GM18873 (cell line): Measurements from ENCODE around the gene ZNRF1.
"Not testable (repeated sequence)": the region's sequence is repeated elsewhere in the genome, so short reads cannot be mapped to it uniquely, and the experiment has no call there.

ENCODE experiments used
- ATAC-seq: cut with Tn5 transposase; IDR thresholded peaks from one replicate; pipeline ENCODE4 v1.9.1; 2021; ENCODE audit warnings: mild to moderate bottlenecking, moderate library complexity, moderate number of reproducible peaks; ENCODE audit not compliant: unreplicated experiment, low FRiP score

ZNRF1 gene

GRCh38 chr16:74998481-74999218 is at the start of gene ZNRF1:
Gene ZNRF1, plus strand, starts transcription at chr16:74999024. Its CDS starts 648 bp downstream, at chr16:74999672.
- ATAC-seq = peak; percentile 46

DNA sequence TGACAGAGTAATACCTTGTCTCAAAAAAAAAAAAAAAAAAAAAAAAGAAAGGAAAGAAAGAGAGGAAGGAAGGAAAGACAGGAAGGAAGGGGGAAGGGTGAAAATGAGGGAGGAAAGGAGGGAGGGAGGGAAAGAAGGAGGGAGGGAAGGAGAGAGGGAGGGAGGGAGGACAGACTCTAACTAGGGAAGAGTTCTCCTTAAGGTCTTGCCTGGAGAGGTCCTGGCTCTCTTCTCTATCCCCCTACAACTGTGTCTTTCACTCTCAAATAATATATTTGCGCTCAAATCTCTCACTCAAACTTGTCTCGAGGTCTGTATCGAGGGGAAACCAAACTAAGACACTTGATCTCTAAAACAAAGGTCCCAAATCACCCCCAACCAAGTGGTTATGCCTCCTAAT is 49.5 kb upstream of the ZNRF1 start:
- ATAC-seq = no peak

DNA sequence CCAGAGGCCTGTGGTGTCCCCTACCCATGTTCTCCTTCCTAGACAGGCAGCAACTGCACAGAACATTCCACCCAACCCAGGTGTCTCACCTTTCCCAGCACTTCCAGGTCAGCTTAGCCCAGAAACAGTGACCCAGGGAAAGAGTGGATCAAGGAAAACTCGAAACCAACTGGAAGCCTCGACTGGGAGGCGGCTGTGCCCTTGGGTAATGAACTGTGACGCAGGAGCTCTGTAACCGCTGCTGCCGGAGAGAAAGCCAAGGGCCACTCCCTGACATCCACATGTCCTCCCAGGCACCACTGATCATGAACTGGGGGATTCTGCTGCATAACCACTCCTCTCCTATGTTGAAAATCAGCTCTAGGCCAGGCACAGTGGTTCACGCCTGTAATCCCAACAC is 48.3 kb upstream of the ZNRF1 start:
- no peak for ATAC-seq

DNA sequence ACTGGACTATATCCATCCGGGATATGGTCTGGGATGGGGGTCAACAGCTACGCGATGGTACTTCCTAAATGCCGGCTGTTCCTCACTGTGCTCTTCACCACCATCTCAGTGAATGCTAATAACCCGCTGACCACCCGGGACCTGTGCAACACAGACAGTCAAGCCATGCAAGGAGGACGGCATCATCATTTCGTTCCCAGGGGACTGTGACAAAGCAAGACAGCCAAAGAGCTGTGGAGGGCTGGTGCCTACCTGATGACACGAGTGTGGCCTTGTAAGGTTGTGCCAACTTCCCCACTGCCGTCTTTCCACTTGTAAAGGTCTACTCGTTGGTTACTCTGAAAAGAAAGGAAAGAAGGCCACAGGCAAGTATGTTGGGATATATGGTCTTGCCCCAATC is 47.6 kb upstream of the ZNRF1 start:
- ATAC-seq = no peak

DNA sequence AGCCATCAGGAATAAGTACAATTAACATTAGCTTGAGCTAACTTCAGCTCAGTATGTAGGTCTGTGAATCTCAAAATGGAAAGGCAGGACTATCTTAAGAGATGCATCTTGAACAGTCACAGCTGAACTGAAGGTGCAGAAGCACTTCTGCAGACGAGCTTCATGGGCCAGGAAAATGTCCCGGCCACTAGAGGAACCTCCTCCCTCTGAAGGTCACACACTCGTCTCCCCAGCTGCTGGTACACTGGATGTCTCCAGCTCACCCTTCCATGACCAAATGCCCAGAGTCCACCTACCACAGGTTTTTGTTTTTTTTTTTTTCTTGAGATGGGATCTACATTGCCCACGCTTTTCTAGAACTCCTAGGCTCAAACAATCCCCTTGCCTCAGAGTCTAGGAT is 47.1 kb upstream of the ZNRF1 start:
- ATAC-seq = no peak

DNA sequence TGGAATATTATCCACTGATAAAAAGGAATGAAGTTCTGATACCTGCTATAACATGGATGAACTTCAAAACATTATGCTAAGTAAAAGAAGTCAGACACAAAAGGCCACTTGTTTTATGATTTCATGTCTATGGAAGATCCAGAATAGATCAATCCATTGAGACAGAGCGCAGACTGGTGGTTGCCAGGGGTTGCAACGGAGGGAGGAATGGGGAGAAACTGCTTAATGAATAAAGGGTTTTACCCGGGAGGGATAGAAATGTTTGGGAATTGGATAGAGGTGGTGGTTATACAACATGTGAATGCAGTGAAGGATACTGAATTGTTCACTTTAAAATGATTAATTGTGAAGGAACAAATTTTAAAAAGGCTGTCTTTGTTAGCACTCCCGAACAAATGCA is 44.1 kb upstream of the ZNRF1 start:
- no peak for ATAC-seq

DNA sequence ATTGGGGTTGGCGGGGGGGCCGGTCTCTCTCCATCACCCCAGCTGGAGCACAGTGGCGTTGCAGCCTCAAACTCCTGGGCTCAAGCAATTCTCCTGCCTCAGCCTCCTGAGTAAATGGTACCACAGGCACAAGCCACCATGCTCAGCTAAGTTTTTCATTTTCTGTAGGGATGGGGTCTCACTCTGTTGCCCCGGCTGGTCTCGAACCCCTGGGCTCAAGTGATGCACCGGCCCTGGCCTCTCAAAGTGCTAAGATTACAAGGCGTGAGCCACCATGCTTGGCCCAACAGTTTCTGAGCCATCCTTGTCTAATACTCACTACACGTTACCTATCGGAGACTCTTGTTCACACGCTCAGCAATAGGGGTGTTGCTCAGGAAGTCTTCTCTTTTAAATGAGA is 25.5 kb upstream of the ZNRF1 start:
- ATAC-seq = no peak

DNA sequence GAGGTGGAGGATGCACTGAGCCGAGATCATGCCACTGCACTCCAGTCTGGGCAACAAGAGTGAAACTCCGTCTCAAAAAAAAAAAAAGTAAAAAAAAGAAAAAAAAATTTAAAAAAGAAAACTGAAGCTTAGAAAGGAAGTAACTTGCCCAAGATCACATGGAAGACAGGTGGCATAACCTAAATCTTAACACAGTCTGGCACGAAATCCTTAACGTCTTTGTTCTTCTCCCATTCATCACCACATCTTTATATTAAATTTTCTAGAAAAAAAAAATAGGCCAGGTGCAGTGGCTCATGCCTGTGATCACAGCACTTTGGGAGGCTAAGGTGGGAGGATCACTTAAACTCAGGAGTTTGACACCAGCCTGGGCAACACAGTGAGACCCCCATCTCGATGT is 23.2 kb upstream of the ZNRF1 start:
- ATAC-seq = no peak

GRCh38 chr16:74982256-74982655 is 16.6 kb upstream of the ZNRF1 start:
- ATAC-seq = no peak

GRCh38 chr16:74984194-74984528 is 14.7 kb upstream of the ZNRF1 start:
- no peak for ATAC-seq

GRCh38 chr16:74984529-74985296 is 14.1 kb upstream of the ZNRF1 start, which contains the start of gene WDR59:
Gene WDR59, minus strand, starts transcription at chr16:74985123. Its CDS starts 106 bp downstream, at chr16:74985017.
- peak; percentile 99 for ATAC-seq

- ATAC-seq = no peak
Measured at GRCh38 chr16:74987027-74987681, 11.7 kb upstream of the ZNRF1 start.

DNA sequence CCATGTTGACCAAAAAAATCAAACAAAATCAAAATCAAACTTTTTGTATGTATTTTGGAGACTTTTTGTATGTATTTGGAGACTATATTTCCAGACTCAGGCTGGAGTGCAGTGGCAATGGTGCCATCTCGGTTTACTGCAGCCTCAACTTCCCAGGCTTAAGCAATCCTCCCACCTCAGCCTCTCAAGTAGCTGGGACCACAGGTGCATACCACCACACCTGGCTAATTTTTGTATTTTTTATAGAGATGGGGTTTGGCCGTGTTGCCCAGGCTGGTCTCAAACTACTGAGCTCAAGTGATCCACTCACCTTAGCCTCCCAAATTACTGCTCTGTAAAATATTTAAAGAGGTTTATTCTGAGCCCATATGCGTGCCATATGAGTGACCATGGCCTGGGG is 9.0 kb upstream of the ZNRF1 start:
- ATAC-seq = not testable (repeated sequence)

DNA sequence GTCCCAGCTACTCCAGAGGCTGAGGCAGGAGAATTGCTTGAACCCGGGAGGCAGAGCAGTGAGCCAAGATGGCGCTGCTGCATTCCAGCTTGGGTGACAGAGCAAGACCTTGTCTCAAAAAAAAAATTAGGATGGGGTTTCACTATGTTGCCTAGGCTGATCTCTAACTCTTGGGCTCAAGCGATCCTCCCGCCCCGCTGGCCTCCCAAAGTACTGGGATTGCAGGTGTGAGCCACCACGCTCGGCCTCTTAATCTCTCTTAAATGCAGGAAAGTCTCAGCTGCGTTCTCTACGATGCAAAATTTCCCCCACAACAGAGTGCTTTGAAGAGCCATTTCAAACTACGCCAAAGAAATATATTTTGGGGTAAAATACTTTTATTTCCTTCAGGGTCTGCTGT is 8.0 kb upstream of the ZNRF1 start:
- ATAC-seq = no peak

GRCh38 chr16:74991268-74991592 is 7.6 kb upstream of the ZNRF1 start:
- ATAC-seq = no peak

DNA sequence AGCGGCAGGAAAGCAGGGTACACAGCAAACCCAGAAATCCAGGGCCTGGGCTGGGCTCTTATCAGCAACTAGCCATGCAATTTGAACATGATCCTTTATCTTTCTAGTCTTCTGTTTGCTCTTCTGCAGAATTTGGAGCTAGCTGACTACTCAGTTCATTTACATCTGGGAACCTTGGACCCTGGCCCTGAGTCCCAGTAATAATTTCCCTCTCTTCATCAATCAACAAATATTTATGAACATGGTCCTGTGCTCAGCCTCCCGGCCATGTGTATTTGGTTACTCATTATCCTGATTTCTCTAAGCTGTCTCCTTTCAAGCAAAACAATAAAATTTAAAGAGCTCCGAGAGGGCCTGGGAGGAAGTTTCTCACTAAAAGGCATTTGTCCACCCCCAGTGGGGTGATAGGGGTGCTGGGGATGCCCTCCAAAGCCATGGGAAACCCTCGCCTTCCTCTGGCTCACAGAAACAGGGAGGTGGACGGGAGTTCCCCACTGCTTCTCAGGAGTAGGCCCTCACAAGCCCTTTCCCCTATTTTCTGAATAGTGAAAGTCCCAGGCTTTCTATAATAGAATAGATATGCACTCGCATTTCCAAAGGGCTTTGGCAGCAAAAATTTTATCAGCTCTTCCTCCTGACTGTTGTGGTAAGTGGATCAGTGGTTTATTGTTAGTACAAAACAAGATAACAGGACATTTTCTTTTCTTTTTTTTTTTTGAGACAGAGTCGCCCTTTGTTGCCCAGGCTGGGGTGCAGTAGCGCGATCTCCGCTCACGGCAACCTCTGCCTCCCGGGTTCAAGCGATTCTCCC is 7.0 kb upstream of the ZNRF1 start:
- ATAC-seq = no peak

- ATAC-seq = no peak
Measured at GRCh38 chr16:74995986-74996385, 2.8 kb upstream of the ZNRF1 start.

DNA sequence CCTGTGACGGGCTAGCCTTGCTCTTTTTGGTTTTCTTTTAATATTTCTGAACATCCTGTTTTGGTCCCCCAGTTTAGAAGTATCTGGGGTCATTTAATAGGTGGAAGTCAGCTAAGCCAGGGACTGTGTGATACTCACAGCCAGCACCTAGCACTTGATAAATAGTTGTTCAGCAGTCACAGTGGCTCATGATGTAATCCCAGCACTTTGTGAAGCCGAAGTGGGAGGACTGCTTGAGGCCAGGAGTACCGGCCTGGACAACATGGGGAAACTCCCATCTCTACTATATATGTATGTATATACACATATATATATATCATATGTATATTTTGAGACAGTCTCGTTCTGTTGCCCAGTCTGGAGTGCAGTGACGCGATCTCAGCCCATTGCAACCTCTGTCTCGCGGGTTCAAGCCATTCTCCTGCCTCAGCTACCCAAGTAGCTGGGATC is 1.8 kb upstream of the ZNRF1 start:
- ATAC-seq = no peak

- peak; percentile 13 for ATAC-seq
Measured at GRCh38 chr16:74999219-74999608, 390 bp downstream of the ZNRF1 start.

- no peak for ATAC-seq
Measured at GRCh38 chr16:74999609-75000480, 1.0 kb downstream of the ZNRF1 start.
